Keratinocyte (primary cell): ENCODE measurements around the gene SYNM.

Experiments
- CTCF ChIP-seq, 3 experiments: IDR thresholded peaks in 1 of 3; conservative IDR thresholded peaks in 1 of 3; optimal IDR thresholded peaks in 1 of 3; 2 replicates in 2 of 3; 3 replicates in 1 of 3; pipeline versions ENCODE3 to v1.5.1; 2011; ENCODE audit warnings: low read length in 3 of 3, mild to moderate bottlenecking in 3 of 3, moderate library complexity in 2 of 3, control low read depth in 1 of 3, inconsistent platforms in 1 of 3; ENCODE audit not compliant: insufficient read depth in 2 of 3; ENCODE audit errors: extremely low read depth in 1 of 3
- EZH2 ChIP-seq: IDR thresholded peaks from one replicate; pipeline ENCODE4 v1.6.1; 2012; ENCODE audit warnings: inconsistent platforms, mild to moderate bottlenecking, low read length, moderate library complexity

- TF ChIP-seq CTCF (optimal IDR thresholded peaks at IDR 0.05 in 1 of 3, IDR thresholded peaks at IDR 0.05 in 1 of 3, conservative IDR thresholded peaks at IDR 0.05 in 1 of 3; ENCODE audit: extremely low read depth in 1 of 3, insufficient read depth in 2 of 3, low read length in 3 of 3), result no peak
- TF ChIP-seq EZH2, result no peak
These were observed 9.8 kb downstream of the SYNM start for GRCh38 chr15:99114511-99115299.
